CD4-positive, alpha-beta T cell treated with Interleukin-4 for 1 hour (primary cell): ENCODE measurements around the gene ACTL8.

ENCODE experiments used
- DNase-seq, 2 donors: peaks; one replicate each; pipeline ENCODE4 v3.0.0-alpha.2; 2020 to 2022

Gene ACTL8

DNA sequence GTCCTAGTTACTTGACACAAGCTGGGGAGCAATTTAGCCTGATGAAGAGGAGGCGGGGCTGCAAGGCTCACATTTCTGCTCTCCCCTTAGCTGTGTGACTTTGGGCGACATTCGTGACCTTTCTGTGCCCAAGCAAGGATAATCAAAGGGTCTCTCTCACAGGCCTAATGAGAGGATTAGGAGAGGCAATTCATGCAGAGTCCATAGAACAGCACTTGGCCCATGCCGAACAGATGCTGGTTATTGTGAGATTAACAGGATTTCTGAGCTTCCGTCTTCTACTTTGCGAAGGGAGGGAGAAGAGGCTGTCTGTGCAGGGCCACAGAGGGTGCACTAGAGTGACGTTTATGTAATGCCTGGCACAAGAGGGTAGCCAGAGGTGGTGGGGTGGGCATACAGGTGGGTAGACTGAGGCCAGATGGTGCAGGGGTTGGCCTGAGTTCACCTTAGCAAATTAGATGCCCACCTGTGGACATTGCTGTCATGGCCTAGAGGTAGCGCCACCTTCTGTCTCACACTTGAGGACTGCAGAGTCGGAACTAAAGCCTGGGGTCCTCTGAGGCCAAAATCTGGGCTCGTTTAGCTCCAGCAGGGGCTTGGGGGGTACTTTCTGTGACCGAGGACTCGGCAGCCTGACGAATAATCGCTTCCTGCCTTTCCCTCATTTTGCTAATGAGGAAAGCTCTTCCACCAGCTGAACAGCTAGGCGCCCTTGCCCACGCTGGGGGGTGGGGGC, 18.6 kb downstream of the ACTL8 start:
- no peak for DNase-seq

- no peak for DNase-seq
Observed at GRCh38 chr1:17774452-17774851, 19.3 kb downstream of the ACTL8 start.

DNA sequence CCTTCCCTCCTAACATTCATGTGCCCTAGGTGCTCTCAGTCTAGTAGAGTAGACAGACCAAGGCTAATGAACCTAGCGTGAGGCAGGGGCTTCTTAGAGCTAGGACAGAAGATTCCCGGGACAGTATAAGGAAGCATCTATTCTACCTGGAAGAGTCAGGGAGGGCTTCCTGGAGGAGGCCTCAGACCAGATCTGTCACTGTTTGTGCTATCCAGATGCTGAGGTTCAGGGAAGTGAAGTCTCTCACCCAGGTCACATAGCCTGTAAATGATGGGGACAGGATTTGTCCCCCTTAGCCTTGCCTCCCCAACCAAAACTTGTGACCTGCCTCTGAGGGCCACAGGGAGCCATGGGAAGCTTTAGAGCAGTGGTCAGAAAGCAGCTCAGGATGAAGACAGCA, 20.7 kb downstream of the ACTL8 start:
- no peak for DNase-seq

DNA sequence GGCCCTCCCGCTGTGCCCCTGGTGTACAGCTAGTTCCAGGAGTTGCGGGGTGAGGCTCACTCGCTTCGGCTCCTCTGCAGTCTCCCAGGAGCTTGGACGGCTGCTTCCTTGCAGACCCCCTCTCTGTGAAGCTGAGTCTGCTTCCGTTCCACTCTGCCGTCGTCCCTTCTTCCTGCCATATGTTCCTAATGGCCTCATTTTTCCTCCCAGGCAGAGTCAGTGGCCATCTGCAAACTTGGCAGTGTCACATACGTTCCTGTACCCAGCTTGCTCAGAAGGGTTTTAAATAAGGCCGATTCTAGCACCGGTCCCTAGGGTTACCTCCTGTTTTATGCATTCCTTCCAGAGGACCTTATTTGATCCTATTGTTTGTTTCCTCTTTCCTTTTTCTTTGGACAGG, 21.3 kb downstream of the ACTL8 start:
- DNase-seq, result no peak

DNA sequence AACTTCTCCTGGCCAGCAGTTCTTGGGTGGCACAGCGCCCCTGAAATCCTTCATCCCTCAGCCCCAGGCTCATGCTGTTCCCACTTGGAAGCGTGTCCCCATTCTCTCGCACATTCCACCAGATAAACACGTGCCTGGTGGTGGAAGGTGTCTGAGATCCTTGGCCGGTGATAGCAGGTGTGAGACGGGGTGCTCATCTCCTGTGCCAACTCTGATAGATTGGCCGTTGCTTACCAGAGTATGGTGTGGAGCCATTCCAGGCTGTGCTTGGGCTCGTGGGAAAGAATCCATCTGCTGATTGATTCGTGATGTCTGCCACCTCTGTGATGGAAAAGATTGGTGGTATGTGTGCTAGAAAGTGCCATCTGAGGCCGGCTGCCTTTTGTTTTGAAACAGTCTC, 22.2 kb downstream of the ACTL8 start:
- no peak for DNase-seq

DNA sequence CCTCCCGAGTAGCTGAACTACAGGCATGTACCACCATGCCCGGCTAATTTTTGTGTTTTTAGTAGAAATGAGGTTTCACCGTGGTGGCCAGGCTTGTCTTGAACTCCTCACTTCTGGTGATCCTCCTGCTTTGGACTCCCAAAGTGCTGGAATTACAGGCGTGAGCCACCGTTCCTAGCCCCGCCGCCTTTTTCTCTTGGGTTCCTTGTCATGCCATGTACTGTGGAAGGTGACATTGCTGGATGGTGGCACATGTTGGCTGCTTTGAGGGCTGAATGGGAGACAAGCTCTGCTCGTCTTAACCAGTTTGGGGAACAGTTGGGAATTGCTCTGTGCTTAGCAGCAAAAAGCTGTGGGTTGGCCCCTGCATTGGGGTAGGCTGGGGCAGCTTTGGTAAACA, 22.7 kb downstream of the ACTL8 start:
- DNase-seq, result no peak

DNA sequence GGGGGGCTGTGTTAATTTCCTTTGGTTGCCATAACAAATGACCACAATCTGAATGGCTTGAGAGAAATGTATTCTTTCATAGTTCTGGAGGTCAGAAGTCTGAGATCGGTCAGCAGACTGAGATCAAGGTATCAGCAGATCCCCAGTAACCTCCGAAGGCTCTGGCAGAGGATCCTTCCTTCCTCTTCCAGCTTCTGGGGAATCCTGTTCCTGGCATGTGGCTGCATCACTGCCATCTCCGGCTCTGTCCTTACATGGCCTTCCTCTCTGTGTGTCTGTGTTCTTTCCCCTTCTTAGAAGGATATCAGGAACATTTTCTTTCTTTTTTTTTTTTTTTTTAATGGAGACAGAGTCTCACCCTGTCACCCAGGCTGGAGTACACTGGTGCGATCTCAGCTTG, 25.8 kb downstream of the ACTL8 start:
- no peak for DNase-seq

- no peak for DNase-seq
Observed at GRCh38 chr1:17789926-17790325, 34.8 kb downstream of the ACTL8 start.

- no peak for DNase-seq
Observed at GRCh38 chr1:17790383-17791054, 35.4 kb downstream of the ACTL8 start.

DNA sequence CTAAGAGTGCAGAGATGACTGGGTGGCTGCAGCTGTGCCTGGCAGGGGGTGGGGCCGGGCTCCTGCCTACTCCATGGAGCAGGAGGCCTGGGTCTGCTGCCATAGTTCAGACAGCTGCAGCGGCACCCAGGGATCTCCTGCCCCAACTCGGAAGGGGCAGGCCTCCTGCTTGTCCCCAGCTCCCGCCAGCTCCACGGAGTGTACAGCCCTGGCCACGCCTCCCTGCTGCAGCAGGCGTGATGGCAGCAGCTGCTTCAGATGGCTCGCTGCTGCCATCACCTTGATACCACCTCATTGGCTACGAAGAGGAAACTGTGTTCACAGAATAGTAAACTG, 35.9 kb downstream of the ACTL8 start:
- no peak for DNase-seq

DNA sequence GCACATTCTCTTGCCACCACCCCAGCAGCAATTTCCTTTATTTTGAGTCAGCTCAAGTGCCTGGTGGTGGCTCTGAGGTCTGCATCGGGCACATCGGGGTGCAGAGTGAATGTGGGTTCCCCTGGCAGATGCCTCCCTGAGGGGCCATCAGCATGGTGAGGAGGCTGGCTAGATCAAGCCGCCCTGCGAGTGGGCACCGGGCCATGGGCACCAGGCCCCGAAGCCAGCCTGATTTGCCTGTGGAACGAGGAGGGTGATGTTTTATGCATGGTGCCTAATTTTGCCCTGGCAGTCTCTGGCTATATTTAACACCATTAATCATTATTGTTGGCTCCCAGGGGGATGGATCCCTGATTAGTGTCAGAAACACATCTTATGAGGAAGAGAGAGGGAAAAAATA, 36.3 kb downstream of the ACTL8 start:
- no peak for DNase-seq

DNA sequence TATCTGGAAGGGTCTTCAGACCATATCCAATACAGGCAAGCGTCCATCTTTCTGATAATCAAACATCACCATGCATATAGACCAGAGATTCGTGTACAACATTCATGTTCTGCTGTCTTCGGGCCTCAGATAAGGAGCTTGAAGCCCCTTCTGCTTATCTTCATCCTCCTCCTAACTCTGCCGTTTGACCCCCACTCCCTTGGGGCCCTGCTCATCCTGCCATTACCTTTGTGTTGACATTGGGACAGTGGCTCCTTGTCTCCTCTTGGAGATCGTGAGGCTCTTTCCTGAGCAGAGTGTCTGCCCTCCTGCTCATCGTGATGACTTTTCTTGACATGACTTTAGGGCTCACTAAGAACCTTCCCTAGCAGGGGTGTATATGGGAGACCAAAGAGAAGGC, 37.3 kb downstream of the ACTL8 start:
- no peak for DNase-seq

DNA sequence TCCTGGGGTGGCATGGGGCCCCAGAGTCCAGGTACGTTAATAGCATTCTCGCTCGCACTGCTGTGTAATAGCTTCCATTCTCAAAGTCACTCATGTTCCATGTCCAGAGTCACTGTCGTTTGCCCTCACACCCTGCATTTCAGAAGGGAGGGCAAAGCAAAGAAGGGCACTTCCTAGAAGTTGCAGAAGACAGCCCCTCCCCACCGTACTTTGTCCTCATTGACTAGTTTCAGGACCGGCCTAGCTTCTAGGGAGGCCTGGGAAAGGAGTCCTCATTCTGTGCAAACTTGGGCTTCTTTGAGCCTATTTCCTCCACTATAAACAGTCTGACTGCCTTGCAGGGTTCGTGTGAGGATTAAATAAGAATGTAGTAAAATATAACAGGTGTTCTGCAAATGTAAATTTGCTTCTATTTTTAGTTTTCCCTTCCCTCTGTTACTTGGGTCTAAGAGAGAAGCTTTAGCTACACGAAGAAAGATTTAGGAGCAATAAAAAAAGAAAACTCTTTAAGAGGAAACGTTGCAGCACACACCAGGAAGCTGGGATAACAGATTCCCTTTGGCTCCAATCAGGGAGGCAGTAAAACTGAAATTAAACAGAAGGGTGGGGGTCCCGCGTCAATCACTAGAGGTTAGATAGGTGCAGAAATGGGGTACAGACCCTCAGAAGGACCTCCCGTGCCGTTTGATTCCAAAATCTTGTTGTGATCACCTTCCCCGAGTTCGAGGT, 40.1 kb downstream of the ACTL8 start:
- DNase-seq, result no peak

DNA sequence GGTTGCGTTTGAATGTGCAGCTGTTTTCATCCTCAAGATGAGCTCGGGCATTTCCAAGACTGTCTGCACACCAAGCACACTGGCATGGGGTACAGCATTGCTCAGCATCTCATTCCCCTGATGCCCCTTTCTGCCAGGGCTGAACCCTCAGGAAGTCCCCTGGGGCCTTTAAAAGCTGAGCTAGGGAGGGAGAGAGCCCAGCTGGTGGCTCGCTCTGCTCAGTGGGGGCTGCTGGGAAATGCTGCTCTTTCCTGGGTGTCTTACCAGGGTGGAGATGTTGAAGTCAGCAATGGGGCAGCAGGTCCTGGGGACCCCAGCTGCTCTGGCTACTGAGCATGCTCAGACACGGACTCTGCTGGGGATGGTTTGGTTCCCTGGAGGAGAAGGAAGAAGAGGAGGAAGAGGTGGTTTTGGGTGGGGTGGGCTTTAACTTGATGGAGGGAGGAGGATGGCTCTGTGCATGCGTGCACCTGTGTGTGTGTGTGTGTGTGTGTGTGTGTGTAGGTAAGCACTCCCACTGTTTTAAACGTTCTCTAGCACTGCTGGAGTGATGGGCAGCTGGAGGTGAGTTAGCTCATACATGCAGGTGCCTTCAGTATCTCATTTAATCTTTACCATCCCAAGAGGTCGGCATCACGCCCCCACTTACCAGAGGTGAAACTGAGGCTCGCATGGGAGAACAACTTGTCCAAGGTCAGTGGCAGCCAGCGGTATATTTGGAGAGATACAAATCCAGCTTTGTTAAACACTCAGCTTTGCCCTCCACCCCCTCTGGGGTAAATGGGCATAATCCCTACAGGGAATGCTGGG, 40.9 kb downstream of the ACTL8 start:
- DNase-seq, result no peak

DNA sequence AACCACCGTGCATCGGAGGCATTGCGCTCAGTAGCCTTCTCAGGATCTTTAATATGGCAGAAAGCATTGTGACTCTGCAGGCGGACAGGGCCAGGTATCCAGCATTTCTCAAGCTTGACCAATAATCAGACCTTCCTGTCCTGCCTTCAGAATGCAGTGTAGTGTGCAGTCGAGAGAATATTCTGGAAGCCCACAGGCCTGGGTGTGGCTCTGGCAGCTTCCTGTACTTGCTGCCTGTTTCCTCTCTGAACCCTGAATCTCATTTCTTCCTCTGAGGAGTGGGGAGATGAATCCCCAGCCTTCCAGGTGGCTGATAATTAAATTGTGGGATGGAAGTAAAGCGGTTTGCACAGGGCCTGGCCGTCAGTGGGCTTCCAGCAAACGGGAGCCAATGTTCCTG, 42.3 kb downstream of the ACTL8 start:
- DNase-seq, result no peak

DNA sequence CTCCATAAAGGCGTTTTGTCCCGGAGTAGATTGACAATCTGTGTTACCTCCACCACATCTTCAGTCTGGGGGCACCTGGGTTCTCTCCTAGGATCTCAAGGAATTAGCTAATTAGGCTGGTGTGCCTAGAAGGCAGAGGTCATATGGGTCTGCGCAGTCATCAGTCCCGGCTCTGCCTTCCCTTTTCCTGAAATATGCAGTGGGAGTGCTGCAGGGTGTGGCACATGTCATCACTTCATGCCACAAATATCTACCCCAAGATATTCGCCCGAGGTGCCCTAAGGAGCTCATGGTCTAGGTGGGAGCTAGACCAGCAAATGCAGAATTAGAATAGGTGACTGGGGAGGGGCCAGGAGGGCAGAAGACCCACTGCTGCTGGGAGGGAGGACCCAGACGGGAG, 42.9 kb downstream of the ACTL8 start:
- no peak for DNase-seq

GRCh38 chr1:17798799-17799382, 43.8 kb downstream of the ACTL8 start:
- DNase-seq, result no peak

- no peak for DNase-seq
Observed at GRCh38 chr1:17799642-17800041, 44.5 kb downstream of the ACTL8 start.

DNA sequence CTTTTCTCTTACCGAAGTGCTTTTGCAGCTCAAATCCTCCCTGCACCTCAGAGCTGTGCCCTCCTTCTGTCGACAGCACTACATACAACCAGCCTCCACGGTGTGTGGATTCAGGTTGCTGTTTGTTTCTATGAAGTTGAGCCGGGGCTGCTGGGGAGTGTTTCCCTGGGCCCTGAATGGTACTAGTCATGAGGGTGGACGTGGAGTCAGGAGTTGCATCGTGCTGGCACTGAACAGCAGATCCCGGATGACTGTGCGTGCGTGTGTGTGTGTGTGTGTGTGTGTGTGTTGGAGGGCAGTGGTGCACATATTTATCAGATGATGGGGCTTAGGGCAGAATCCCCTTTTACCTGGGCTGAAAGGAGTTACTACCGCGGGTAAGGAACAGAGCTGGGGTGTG, 47.0 kb downstream of the ACTL8 start:
- DNase-seq, result no peak

GRCh38 chr1:17802945-17803344, 47.8 kb downstream of the ACTL8 start:
- DNase-seq, result no peak

DNA sequence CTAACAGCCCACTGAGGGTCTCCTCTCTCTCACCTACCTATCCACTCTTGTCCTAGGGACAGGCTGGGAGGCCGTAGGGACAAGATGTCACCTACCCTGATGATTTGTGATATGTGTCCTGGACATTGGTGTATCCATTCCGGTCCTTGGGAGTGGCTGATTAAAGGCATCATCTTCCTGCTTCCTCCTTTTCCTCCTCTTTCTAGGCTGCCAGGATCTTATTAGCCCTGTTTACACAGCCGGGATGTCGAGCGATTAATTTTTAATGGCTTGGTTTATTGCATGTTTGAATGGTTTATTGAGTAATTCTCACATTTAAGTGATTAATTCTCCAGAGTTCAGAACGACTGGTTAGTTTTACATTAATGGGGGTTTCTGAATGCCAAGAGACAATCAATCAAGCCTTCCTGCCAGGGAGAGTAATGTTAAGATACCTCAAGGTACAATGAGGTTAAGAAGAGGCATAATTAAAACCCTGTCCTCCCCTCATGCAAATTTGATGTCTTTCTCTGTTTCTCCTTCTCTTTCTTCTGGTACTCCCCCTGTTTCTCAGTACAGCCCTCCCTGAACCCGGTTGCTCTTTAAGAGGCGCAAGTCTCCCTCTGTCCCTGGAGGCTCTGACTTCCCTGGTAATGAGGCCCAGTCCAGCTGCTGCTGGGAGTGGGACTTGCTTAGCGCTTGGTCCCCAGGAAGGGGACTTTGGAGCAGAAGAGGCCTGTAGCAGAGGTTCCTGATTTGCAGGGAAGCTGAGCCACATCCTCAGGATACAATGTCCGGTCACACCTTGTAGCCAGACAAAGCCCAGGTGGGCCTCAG, 50.9 kb downstream of the ACTL8 start:
- DNase-seq, result no peak

- DNase-seq, result no peak
Observed at GRCh38 chr1:17808816-17809215, 53.7 kb downstream of the ACTL8 start.
